Measurements from ENCODE around the gene CRYBA4.
"Not testable (repeated sequence)": the region's sequence is repeated elsewhere in the genome, so short reads cannot be mapped to it uniquely, and the experiment has no call there.

Gene CRYBA4

GRCh38 chr22:26593763-26594162, 28.0 kb upstream of the CRYBA4 start:
- no peak for DNase-seq (ENCODE audit: low read depth in 4 of 4, low spot score in 1 of 4)

- DNase-seq (ENCODE audit: low read depth in 4 of 4, low spot score in 1 of 4) = no peak
Measured at GRCh38 chr22:26597026-26597425, 24.7 kb upstream of the CRYBA4 start.

- no peak for DNase-seq (ENCODE audit: low read depth in 4 of 4, low spot score in 1 of 4)
Measured at GRCh38 chr22:26597480-26597879, 24.3 kb upstream of the CRYBA4 start.

- no peak for DNase-seq (ENCODE audit: low read depth in 4 of 4, low spot score in 1 of 4)
Measured at GRCh38 chr22:26599505-26599904, 22.3 kb upstream of the CRYBA4 start.

- no peak for DNase-seq (ENCODE audit: low read depth in 4 of 4, low spot score in 1 of 4)
Measured at GRCh38 chr22:26601726-26602125, 20.0 kb upstream of the CRYBA4 start.

GRCh38 chr22:26602127-26602526, 19.6 kb upstream of the CRYBA4 start:
- DNase-seq (ENCODE audit: low read depth in 4 of 4, low spot score in 1 of 4) = no peak

- no peak for DNase-seq (ENCODE audit: low read depth in 4 of 4, low spot score in 1 of 4)
Measured at GRCh38 chr22:26604368-26604767, 17.4 kb upstream of the CRYBA4 start.

- no peak for DNase-seq (ENCODE audit: low read depth in 4 of 4, low spot score in 1 of 4)
Measured at GRCh38 chr22:26606611-26607010, 15.2 kb upstream of the CRYBA4 start.

- DNase-seq (ENCODE audit: low read depth in 4 of 4, low spot score in 1 of 4) = no peak
Measured at GRCh38 chr22:26608129-26608528, 13.6 kb upstream of the CRYBA4 start.

- no peak for DNase-seq (ENCODE audit: low read depth in 4 of 4, low spot score in 1 of 4)
Measured at GRCh38 chr22:26609287-26609686, 12.5 kb upstream of the CRYBA4 start.

GRCh38 chr22:26610072-26610958, 11.4 kb upstream of the CRYBA4 start:
- DNase-seq (ENCODE audit: low read depth in 4 of 4, low spot score in 1 of 4) = peak in 1 of 4 experiments; percentile 26

- no peak for DNase-seq (ENCODE audit: low read depth in 4 of 4, low spot score in 1 of 4)
Measured at GRCh38 chr22:26610996-26611395, 10.8 kb upstream of the CRYBA4 start.

GRCh38 chr22:26612652-26613051, 9.1 kb upstream of the CRYBA4 start:
- no peak for DNase-seq (ENCODE audit: low read depth in 4 of 4, low spot score in 1 of 4)

GRCh38 chr22:26613753-26614152, 8.0 kb upstream of the CRYBA4 start:
- DNase-seq (ENCODE audit: low read depth in 4 of 4, low spot score in 1 of 4) = not testable (repeated sequence)

- DNase-seq (ENCODE audit: low read depth in 4 of 4, low spot score in 1 of 4) = no peak
Measured at GRCh38 chr22:26614322-26614721, 7.4 kb upstream of the CRYBA4 start.

- no peak for DNase-seq (ENCODE audit: low read depth in 4 of 4, low spot score in 1 of 4)
Measured at GRCh38 chr22:26615149-26615548, 6.6 kb upstream of the CRYBA4 start.

- no peak for DNase-seq (ENCODE audit: low read depth in 4 of 4, low spot score in 1 of 4)
Measured at GRCh38 chr22:26615830-26616435, 5.8 kb upstream of the CRYBA4 start.

GRCh38 chr22:26616650-26617049, 5.1 kb upstream of the CRYBA4 start:
- DNase-seq (ENCODE audit: low read depth in 4 of 4, low spot score in 1 of 4) = no peak

- DNase-seq (ENCODE audit: low read depth in 4 of 4, low spot score in 1 of 4) = no peak
Measured at GRCh38 chr22:26617271-26618199, 4.2 kb upstream of the CRYBA4 start, which contains the start of gene CRYBB1. CRYBB1 (minus strand) TSS chr22:26618027; CDS start chr22:26616319, 1,708 bp downstream.

- DNase-seq (ENCODE audit: low read depth in 4 of 4, low spot score in 1 of 4) = no peak
Measured at GRCh38 chr22:26618455-26618854, 3.3 kb upstream of the CRYBA4 start.

GRCh38 chr22:26619510-26619909, 2.3 kb upstream of the CRYBA4 start:
- DNase-seq (ENCODE audit: low read depth in 4 of 4, low spot score in 1 of 4) = no peak
